HepG2 (cell line): ENCODE data around the gene NR2F6. TPM values are rescaled to one million over a fixed set of nuclear protein-coding genes. Genes with fewer than 3 reads are reported as not detected.

Experiments
- CHD2 ChIP-seq: IDR thresholded peaks from 2 replicates; pipeline ENCODE4 v1.6.1; 2011; ENCODE audit warnings: low read depth, low read length, improper control_type of control experiment
- CREB1 ChIP-seq, 2 experiments: fragments of 450-650 bp in 1 of 2; IDR thresholded peaks; 2 replicates each; pipeline ENCODE4 v1.6.1; 2016 to 2017; ENCODE audit warnings: control low read depth in 1 of 2, mild to moderate bottlenecking in 1 of 2, missing compliant biosample characterization in 1 of 2, missing genetic modification characterization in 1 of 2
- EZH2 ChIP-seq: conservative IDR thresholded peaks from 2 replicates; pipeline ENCODE4 v1.6.1; 2012; ENCODE audit warnings: mild to moderate bottlenecking, low read depth, low read length, moderate library complexity
- HOXA5 ChIP-seq: sonication (generic); formaldehyde crosslinking; IDR thresholded peaks from 2 replicates; pipeline ENCODE4 v1.4.0; 2020; ENCODE audit warnings: missing genetic modification reagents
- KDM2A ChIP-seq: sonication (generic); formaldehyde crosslinking; IDR thresholded peaks from 2 replicates; pipeline ENCODE4 v1.4.0; 2020; ENCODE audit warnings: low read depth, missing genetic modification reagents, borderline replicate concordance
- KDM4B ChIP-seq: sonication (generic); formaldehyde crosslinking; IDR thresholded peaks from 2 replicates; pipeline ENCODE4 v1.4.0; 2020; ENCODE audit warnings: missing genetic modification reagents
- MXD4 ChIP-seq: IDR thresholded peaks from 2 replicates; pipeline ENCODE4 v1.6.1; 2016; ENCODE audit warnings: mild to moderate bottlenecking, missing biosample characterization, missing genetic modification reagents
- POLR2A ChIP-seq, 2 experiments: IDR thresholded peaks; 2 replicates each; pipeline ENCODE4 v1.6.1; 2011; ENCODE audit warnings: low read depth in 2 of 2, low read length in 2 of 2, mild to moderate bottlenecking in 1 of 2, moderate library complexity in 1 of 2; ENCODE audit not compliant: insufficient read depth in 1 of 2
- POLR2G ChIP-seq: fragments of 200-400 bp; formaldehyde crosslinking; IDR thresholded peaks from 2 replicates; pipeline ENCODE4 v1.6.1; 2018; ENCODE audit warnings: mild to moderate bottlenecking, low read depth, low read length, moderate library complexity
- SIN3A ChIP-seq: IDR thresholded peaks from 2 replicates; pipeline ENCODE4 v1.6.1; 2011; ENCODE audit warnings: low read depth, mild to moderate bottlenecking, control low read depth, low read length, borderline replicate concordance
- SMAD3 ChIP-seq: sonication (generic); formaldehyde crosslinking; IDR thresholded peaks from 2 replicates; pipeline ENCODE4 v1.4.0; 2020; ENCODE audit warnings: missing genetic modification reagents
- SRY ChIP-seq: sonication (generic); formaldehyde crosslinking; IDR thresholded peaks from 2 replicates; pipeline ENCODE4 v1.8.0; 2022; ENCODE audit warnings: mild to moderate bottlenecking, missing genetic modification reagents
- TAF1 ChIP-seq: sonication (generic); formaldehyde crosslinking; IDR thresholded peaks from 2 replicates; pipeline ENCODE4 v1.4.0; 2020; ENCODE audit warnings: missing genetic modification reagents
- TOE1 ChIP-seq: sonication (generic); formaldehyde crosslinking; IDR thresholded peaks from 2 replicates; pipeline ENCODE4 v1.4.0; 2020; ENCODE audit warnings: mild to moderate bottlenecking, missing genetic modification reagents
- ZC3H13 ChIP-seq: sonication (generic); formaldehyde crosslinking; IDR thresholded peaks from 2 replicates; pipeline ENCODE4 v1.8.1; 2023; ENCODE audit warnings: mild to moderate bottlenecking, missing genetic modification reagents, moderate library complexity
- ZNF652 ChIP-seq: IDR thresholded peaks from 2 replicates; pipeline ENCODE4 v1.6.1; 2016; ENCODE audit warnings: low read depth, borderline replicate concordance
- polyA plus RNA-seq, 8 experiments: library from polyadenylated mRNA; depleted of rRNA in 3 of 8; stranded (reverse) in 7 of 8; unstranded in 1 of 8; fragments of >200 nt; fragmentation: Illumina TruSeq in 4 of 8; extraction: Trizol in 4 of 8; gene quantifications; 2 replicates each; pipeline versions ENCODE4 v1.2.1 to v1.2.3, GENCODE V29; 2011 to 2016; ENCODE audit warnings: low read depth in 4 of 8, missing spikeins in 1 of 8, mixed read lengths in 1 of 8; ENCODE audit not compliant: insufficient read depth in 1 of 8
- total RNA-seq, 5 experiments: library from RNA; depleted of rRNA; stranded (reverse); fragments of >200 nt; fragmentation: Illumina TruSeq; extraction: Trizol; gene quantifications; 2 replicates each; pipeline ENCODE4 v1.2.3, GENCODE V29; 2016; ENCODE audit warnings: low read depth in 1 of 5
- TF ChIP-seq, protein P1 (sequence below): sonication (generic); formaldehyde crosslinking; conservative IDR thresholded peaks from 2 replicates; pipeline ENCODE4 v1.4.0; 2020; ENCODE audit warnings: mild to moderate bottlenecking, missing genetic modification reagents, moderate library complexity
- TF ChIP-seq, protein P2 (sequence below): sonication (generic); formaldehyde crosslinking; IDR thresholded peaks from 2 replicates; pipeline ENCODE4 v1.5.0; 2020; ENCODE audit warnings: missing genetic modification reagents
- TF ChIP-seq, protein P3 (sequence below): sonication (generic); formaldehyde crosslinking; IDR thresholded peaks from 2 replicates; pipeline ENCODE4 v1.5.1; 2020; ENCODE audit warnings: missing genetic modification reagents, mild to moderate bottlenecking, borderline replicate concordance
- TF ChIP-seq, protein P4 (sequence below): sonication (generic); formaldehyde crosslinking; IDR thresholded peaks from 2 replicates; pipeline ENCODE4 v1.8.0; 2022; ENCODE audit warnings: mild to moderate bottlenecking, missing genetic modification reagents

Gene NR2F6
- total and polyA plus RNA-seq, 2 of the 13 experiments (the other 11 are each of a cell fraction or from before 2014, with no cell fraction given), result 30.9 to 72.4 TPM

DNA sequence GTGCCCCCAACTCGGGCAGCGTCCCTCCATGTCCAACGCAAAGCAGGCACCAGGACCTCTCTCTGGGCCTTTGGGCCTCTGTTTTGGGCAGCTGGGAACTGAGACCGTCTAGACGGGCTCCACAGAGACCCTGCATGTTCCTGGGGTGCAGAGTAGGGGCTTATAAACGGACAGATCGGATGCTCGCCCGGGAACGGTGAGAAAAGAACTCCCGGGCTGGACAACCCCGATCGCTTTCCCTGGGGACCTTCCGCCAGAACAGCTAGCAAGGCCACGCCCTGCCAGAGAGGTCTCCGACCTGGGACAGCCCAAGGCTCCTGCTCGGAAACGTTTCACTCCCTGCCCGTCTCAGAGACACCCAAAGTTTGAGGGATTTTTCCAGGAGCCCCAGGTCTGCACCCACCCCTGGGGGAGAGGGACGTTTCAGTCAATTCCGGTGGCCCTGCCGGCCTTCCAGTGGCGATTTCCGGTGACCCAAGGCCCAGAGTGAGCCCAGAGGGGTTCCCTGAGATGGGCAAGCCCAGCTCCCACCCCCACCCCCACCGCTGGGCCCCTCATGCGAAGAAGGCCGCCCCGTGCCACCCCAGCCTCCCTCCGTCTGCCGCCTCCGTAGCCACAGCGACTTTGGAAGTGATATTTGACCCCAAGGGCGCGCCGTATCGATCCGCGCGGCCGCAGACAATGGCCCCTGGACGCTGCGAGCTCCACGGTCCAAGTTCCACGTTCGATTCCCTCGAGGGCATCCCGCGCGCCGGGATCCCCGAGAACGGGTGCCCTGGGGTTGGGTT, 1.7 kb downstream of the NR2F6 start (continued):
- TF ChIP-seq, protein P1, sequence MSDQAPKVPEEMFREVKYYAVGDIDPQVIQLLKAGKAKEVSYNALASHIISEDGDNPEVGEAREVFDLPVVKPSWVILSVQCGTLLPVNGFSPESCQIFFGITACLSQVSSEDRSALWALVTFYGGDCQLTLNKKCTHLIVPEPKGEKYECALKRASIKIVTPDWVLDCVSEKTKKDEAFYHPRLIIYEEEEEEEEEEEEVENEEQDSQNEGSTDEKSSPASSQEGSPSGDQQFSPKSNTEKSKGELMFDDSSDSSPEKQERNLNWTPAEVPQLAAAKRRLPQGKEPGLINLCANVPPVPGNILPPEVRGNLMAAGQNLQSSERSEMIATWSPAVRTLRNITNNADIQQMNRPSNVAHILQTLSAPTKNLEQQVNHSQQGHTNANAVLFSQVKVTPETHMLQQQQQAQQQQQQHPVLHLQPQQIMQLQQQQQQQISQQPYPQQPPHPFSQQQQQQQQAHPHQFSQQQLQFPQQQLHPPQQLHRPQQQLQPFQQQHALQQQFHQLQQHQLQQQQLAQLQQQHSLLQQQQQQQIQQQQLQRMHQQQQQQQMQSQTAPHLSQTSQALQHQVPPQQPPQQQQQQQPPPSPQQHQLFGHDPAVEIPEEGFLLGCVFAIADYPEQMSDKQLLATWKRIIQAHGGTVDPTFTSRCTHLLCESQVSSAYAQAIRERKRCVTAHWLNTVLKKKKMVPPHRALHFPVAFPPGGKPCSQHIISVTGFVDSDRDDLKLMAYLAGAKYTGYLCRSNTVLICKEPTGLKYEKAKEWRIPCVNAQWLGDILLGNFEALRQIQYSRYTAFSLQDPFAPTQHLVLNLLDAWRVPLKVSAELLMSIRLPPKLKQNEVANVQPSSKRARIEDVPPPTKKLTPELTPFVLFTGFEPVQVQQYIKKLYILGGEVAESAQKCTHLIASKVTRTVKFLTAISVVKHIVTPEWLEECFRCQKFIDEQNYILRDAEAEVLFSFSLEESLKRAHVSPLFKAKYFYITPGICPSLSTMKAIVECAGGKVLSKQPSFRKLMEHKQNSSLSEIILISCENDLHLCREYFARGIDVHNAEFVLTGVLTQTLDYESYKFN (CRISPR knock-in tag), result peak; percentile 84
- peak; percentile 71; the same call in 1 of the 2 replicates for TF ChIP-seq TAF1
- TF ChIP-seq, protein P2, sequence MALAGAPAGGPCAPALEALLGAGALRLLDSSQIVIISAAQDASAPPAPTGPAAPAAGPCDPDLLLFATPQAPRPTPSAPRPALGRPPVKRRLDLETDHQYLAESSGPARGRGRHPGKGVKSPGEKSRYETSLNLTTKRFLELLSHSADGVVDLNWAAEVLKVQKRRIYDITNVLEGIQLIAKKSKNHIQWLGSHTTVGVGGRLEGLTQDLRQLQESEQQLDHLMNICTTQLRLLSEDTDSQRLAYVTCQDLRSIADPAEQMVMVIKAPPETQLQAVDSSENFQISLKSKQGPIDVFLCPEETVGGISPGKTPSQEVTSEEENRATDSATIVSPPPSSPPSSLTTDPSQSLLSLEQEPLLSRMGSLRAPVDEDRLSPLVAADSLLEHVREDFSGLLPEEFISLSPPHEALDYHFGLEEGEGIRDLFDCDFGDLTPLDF (CRISPR knock-in tag), result peak; percentile 75; the same call in 1 of the 2 replicates
- TF ChIP-seq KDM4B (CRISPR knock-in tag), result 0 out of 2 replicates have a peak, but pooled peaks have one; percentile 58
- TF ChIP-seq, protein P3, sequence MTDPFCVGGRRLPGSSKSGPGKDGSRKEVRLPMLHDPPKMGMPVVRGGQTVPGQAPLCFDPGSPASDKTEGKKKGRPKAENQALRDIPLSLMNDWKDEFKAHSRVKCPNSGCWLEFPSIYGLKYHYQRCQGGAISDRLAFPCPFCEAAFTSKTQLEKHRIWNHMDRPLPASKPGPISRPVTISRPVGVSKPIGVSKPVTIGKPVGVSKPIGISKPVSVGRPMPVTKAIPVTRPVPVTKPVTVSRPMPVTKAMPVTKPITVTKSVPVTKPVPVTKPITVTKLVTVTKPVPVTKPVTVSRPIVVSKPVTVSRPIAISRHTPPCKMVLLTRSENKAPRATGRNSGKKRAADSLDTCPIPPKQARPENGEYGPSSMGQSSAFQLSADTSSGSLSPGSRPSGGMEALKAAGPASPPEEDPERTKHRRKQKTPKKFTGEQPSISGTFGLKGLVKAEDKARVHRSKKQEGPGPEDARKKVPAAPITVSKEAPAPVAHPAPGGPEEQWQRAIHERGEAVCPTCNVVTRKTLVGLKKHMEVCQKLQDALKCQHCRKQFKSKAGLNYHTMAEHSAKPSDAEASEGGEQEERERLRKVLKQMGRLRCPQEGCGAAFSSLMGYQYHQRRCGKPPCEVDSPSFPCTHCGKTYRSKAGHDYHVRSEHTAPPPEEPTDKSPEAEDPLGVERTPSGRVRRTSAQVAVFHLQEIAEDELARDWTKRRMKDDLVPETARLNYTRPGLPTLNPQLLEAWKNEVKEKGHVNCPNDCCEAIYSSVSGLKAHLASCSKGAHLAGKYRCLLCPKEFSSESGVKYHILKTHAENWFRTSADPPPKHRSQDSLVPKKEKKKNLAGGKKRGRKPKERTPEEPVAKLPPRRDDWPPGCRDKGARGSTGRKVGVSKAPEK, result 0 out of 2 replicates have a peak, but pooled peaks have one; percentile 56
- TF ChIP-seq TOE1 (CRISPR knock-in tag), result no peak
- 0 out of 2 replicates have a peak, but pooled peaks have one; percentile 27 for TF ChIP-seq MXD4 (CRISPR knock-in tag)
- TF ChIP-seq KDM2A (CRISPR knock-in tag), result peak; percentile 86
- TF ChIP-seq SMAD3 (CRISPR knock-in tag), result 0 out of 2 replicates have a peak, but pooled peaks have one; percentile 40
- peak; percentile 1 to 29; a peak in 3 of 4 replicates for TF ChIP-seq POLR2A (IDR thresholded peaks at IDR 0.05; ENCODE audit: insufficient read depth in 1 of 2, low read depth in 2 of 2, low read length in 2 of 2)
- no peak; the same call in 1 of the 2 replicates for TF ChIP-seq CHD2
- TF ChIP-seq CREB1 (IDR thresholded peaks at IDR 0.05), result no peak
- no peak for TF ChIP-seq CREB1 (CRISPR knock-in tag; IDR thresholded peaks at IDR 0.05)
- peak; percentile 47; the same call in 1 of the 2 replicates for TF ChIP-seq SIN3A
- TF ChIP-seq ZNF652, result peak; percentile 73
- TF ChIP-seq ZC3H13 (CRISPR knock-in tag), result 0 out of 2 replicates have a peak, but pooled peaks have one; percentile 55
- TF ChIP-seq EZH2, result no peak
- 0 out of 2 replicates have a peak, but pooled peaks have one; percentile 67 for TF ChIP-seq HOXA5 (CRISPR knock-in tag)
- TF ChIP-seq, protein P4, sequence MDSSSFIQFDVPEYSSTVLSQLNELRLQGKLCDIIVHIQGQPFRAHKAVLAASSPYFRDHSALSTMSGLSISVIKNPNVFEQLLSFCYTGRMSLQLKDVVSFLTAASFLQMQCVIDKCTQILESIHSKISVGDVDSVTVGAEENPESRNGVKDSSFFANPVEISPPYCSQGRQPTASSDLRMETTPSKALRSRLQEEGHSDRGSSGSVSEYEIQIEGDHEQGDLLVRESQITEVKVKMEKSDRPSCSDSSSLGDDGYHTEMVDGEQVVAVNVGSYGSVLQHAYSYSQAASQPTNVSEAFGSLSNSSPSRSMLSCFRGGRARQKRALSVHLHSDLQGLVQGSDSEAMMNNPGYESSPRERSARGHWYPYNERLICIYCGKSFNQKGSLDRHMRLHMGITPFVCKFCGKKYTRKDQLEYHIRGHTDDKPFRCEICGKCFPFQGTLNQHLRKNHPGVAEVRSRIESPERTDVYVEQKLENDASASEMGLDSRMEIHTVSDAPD, result no peak
- TF ChIP-seq SRY, result no peak
- peak; percentile 42; the same call in 1 of the 2 replicates for TF ChIP-seq POLR2G
